Kidney epithelial cell (primary cell): ENCODE measurements around the gene PLXNA2. TPM values are rescaled to one million over a fixed set of nuclear protein-coding genes. Genes with fewer than 3 reads are reported as not detected.

Source experiments
- DNase-seq: peaks from one replicate; pipeline ENCODE4 v3.0.0-alpha.2; 2010; ENCODE audit warnings: low read depth
- H3K27me3 ChIP-seq: 2 replicates; pipeline ENCODE4 v1.6.0; 2011; ENCODE audit warnings: low read length; ENCODE audit not compliant: control insufficient read depth, insufficient read depth
- H3K36me3 ChIP-seq: 2 replicates; pipeline ENCODE4 v1.5.1; 2011; ENCODE audit warnings: low read length; ENCODE audit not compliant: control insufficient read depth, insufficient read depth
- H3K4me3 ChIP-seq: 2 replicates; pipeline ENCODE4 v1.5.1; 2011; ENCODE audit warnings: low read depth, mild to moderate bottlenecking, control low read depth, low read length
- total RNA-seq: library from RNA; depleted of rRNA; stranded (reverse); fragments of >200 nt; gene quantifications from 2 replicates; pipeline ENCODE4 v1.2.3, GENCODE V29; 2015
- TF ChIP-seq, protein P1 (sequence below): IDR thresholded peaks from 2 replicates; pipeline ENCODE4 v1.5.1; 2011; ENCODE audit warnings: mild to moderate bottlenecking, moderate library complexity, low read length, control low read depth, inconsistent platforms; ENCODE audit not compliant: insufficient read depth, poor library complexity, severe bottlenecking

PLXNA2 gene
- total RNA-seq, 1 donor from 2014 or later, result 6.9 TPM

- DNase-seq, result no peak
- TF ChIP-seq, protein P1, sequence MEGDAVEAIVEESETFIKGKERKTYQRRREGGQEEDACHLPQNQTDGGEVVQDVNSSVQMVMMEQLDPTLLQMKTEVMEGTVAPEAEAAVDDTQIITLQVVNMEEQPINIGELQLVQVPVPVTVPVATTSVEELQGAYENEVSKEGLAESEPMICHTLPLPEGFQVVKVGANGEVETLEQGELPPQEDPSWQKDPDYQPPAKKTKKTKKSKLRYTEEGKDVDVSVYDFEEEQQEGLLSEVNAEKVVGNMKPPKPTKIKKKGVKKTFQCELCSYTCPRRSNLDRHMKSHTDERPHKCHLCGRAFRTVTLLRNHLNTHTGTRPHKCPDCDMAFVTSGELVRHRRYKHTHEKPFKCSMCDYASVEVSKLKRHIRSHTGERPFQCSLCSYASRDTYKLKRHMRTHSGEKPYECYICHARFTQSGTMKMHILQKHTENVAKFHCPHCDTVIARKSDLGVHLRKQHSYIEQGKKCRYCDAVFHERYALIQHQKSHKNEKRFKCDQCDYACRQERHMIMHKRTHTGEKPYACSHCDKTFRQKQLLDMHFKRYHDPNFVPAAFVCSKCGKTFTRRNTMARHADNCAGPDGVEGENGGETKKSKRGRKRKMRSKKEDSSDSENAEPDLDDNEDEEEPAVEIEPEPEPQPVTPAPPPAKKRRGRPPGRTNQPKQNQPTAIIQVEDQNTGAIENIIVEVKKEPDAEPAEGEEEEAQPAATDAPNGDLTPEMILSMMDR, result no peak
- Histone ChIP-seq H3K27me3 (no peaks in the 10 kb centered on the region), H3K4me3 (no peak overlapping the region), H3K36me3 (no peaks in the 10 kb centered on the region)
These were observed 41.7 kb downstream of the PLXNA2 start for GRCh38 chr1:208202333-208202995.

- no peak overlapping the region for H3K4me3 ChIP-seq
- H3K27me3 ChIP-seq, result no peaks in the 10 kb centered on the region
- H3K36me3 ChIP-seq, result no peaks in the 10 kb centered on the region
- DNase-seq, result peak; percentile 82
- TF ChIP-seq, protein P1, result no peak
These were observed 43.0 kb downstream of the PLXNA2 start for GRCh38 chr1:208201229-208201628.

- no peaks in the 10 kb centered on the region for H3K36me3 ChIP-seq
- TF ChIP-seq, protein P1, result no peak
These were observed 44.1 kb downstream of the PLXNA2 start for GRCh38 chr1:208200116-208200515.

DNA sequence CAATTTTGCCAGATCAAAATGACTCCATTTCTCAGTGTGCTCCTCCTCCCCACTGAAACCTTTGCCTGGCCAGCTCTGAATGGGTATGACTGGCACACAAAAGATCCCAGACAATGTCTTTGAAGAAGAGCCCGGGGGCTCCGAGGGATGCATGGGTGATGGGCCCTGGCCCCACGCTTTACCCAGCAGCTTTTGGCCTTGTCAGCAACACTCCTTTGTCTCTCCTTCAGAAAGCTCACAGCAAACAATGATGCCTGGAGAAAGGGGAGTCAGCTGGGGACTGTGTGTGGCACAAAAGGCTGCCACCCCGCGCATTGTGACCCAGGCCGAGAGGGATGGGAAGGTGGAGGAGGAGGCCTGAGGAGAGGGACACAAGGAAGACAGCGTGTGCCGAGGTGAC is 45.9 kb downstream of the PLXNA2 start:
- Histone ChIP-seq H3K27me3 (no peaks in the 10 kb centered on the region), H3K36me3 (no peaks in the 10 kb centered on the region), H3K4me3 (no peak overlapping the region)
- TF ChIP-seq, protein P1, result no peak
- DNase-seq, result no peak

More at GRCh38 chr1:208200116-208200515, 44.1 kb downstream of the PLXNA2 start:
- no peaks in the 10 kb centered on the region for H3K27me3 ChIP-seq
- H3K4me3 ChIP-seq, result no peak overlapping the region
- DNase-seq, result no peak

GRCh38 chr1:208194944-208195343 is 49.2 kb downstream of the PLXNA2 start:
- DNase-seq, result no peak
- Histone ChIP-seq H3K4me3 (no peak overlapping the region), H3K36me3 (no peaks in the 10 kb centered on the region), H3K27me3 (no peaks in the 10 kb centered on the region)
- TF ChIP-seq, protein P1, result no peak

- no peaks in the 10 kb centered on the region for H3K36me3 ChIP-seq
These were observed 51.2 kb downstream of the PLXNA2 start for GRCh38 chr1:208192995-208193394.

More at GRCh38 chr1:208192995-208193394, 51.2 kb downstream of the PLXNA2 start:
- H3K4me3 ChIP-seq, result no peak overlapping the region
- TF ChIP-seq, protein P1, result no peak
- no peak for DNase-seq
- no peaks in the 10 kb centered on the region for H3K27me3 ChIP-seq
